GM23248 (cell line): ENCODE measurements around the gene SLC7A1. TPM values are rescaled to one million over a fixed set of nuclear protein-coding genes. Genes with fewer than 3 reads are reported as not detected.

Experiments
- DNase-seq: peaks from one replicate; pipeline ENCODE4 v3.0.0-alpha.2; 2015
- H2AFZ ChIP-seq: fragments of 200-600 bp; sonication (generic); 2 replicates; pipeline ENCODE4 v1.6.1; 2016; ENCODE audit warnings: antibody characterized with exemption
- H3F3A ChIP-seq: fragments of 200-600 bp; sonication (generic); 2 replicates; pipeline ENCODE4 v1.6.1; 2016; ENCODE audit warnings: mild to moderate bottlenecking, antibody characterized with exemption, mixed run types; ENCODE audit not compliant: insufficient read depth
- H3K27ac ChIP-seq: fragments of 200-600 bp; sonication (generic); 2 replicates; pipeline ENCODE4 v1.5.1; 2016; ENCODE audit warnings: mild to moderate bottlenecking
- H3K27me3 ChIP-seq: fragments of 200-600 bp; sonication (generic); replicated peaks from 2 replicates; pipeline ENCODE4 v1.6.1; 2016; ENCODE audit warnings: mild to moderate bottlenecking; ENCODE audit not compliant: insufficient read depth
- H3K36me3 ChIP-seq: fragments of 200-600 bp; sonication (generic); 2 replicates; pipeline ENCODE4 v1.6.1; 2016; ENCODE audit warnings: low read depth, mild to moderate bottlenecking
- H3K4me1 ChIP-seq: fragments of 200-600 bp; sonication (generic); 2 replicates; pipeline ENCODE4 v1.6.1; 2016; ENCODE audit warnings: mild to moderate bottlenecking; ENCODE audit not compliant: insufficient read depth
- H3K4me2 ChIP-seq: fragments of 200-600 bp; sonication (generic); one replicate; pipeline ENCODE4 v1.6.1; 2016; ENCODE audit warnings: mild to moderate bottlenecking; ENCODE audit not compliant: unreplicated experiment
- H3K4me3 ChIP-seq: fragments of 200-600 bp; sonication (generic); 2 replicates; pipeline ENCODE4 v1.5.1; 2016; ENCODE audit warnings: mild to moderate bottlenecking
- H3K79me2 ChIP-seq: fragments of 200-600 bp; sonication (generic); 2 replicates; pipeline ENCODE4 v1.6.1; 2016; ENCODE audit warnings: mild to moderate bottlenecking; ENCODE audit not compliant: insufficient read depth
- H3K9ac ChIP-seq: fragments of 200-600 bp; sonication (generic); 2 replicates; pipeline ENCODE4 v1.6.1; 2016; ENCODE audit warnings: mild to moderate bottlenecking
- H3K9me2 ChIP-seq: fragments of 200-600 bp; sonication (generic); 2 replicates; pipeline ENCODE4 v1.6.1; 2016; ENCODE audit warnings: mixed run types, mild to moderate bottlenecking, moderate library complexity; ENCODE audit not compliant: insufficient read depth
- H3K9me3 ChIP-seq: fragments of 200-600 bp; sonication (generic); one replicate; pipeline ENCODE4 v1.6.1; 2017; ENCODE audit warnings: low read depth
- H4K20me1 ChIP-seq: fragments of 200-600 bp; sonication (generic); 2 replicates; pipeline ENCODE4 v1.6.0; 2016; ENCODE audit not compliant: insufficient read depth
- EZH2 ChIP-seq: fragments of 200-600 bp; sonication (generic); IDR thresholded peaks from 2 replicates; pipeline ENCODE4 v1.6.1; 2018; ENCODE audit warnings: antibody characterized with exemption, mild to moderate bottlenecking; ENCODE audit not compliant: insufficient read depth, poor library complexity, severe bottlenecking
- EZH2phosphoT487 ChIP-seq: fragments of 200-600 bp; sonication (generic); IDR thresholded peaks from 2 replicates; pipeline ENCODE4 v1.6.1; 2018; ENCODE audit warnings: antibody characterized with exemption, moderate library complexity, mild to moderate bottlenecking, low read depth; ENCODE audit not compliant: insufficient read depth
- WGBS, 2 experiments: methylation state at CpG; one replicate each; pipeline ENCODE4 v1.1.6; 2015 to 2017; ENCODE audit warnings: low lambda C conversion rate in 2 of 2, low coverage in 1 of 2; ENCODE audit errors: missing lambda C conversion rate in 2 of 2; 5-methylcytosine and 5-hydroxymethylcytosine counted together
- in situ Hi-C: fragments of 300-500 bp; cut with MboI; formaldehyde crosslinking; loops from 2 replicates; pipeline ENCODE4 v1.15.0; 2020
- polyA plus RNA-seq: library from polyadenylated mRNA; unstranded; fragments of >200 nt; fragmentation: Nextera tagmentation; extraction: Ambion mirVana; gene quantifications from 2 replicates; pipeline ENCODE4 v1.2.1, GENCODE V29; 2016
- total RNA-seq: library from RNA; depleted of rRNA; stranded (reverse); fragments of >200 nt; shearing (Covaris generic); gene quantifications from 2 replicates; pipeline ENCODE4 v1.2.3, GENCODE V29; 2014

The SLC7A1 gene
- total and polyA plus RNA-seq, 2 experiments from 2014 or later = 34.7 to 38.6 TPM

DNA sequence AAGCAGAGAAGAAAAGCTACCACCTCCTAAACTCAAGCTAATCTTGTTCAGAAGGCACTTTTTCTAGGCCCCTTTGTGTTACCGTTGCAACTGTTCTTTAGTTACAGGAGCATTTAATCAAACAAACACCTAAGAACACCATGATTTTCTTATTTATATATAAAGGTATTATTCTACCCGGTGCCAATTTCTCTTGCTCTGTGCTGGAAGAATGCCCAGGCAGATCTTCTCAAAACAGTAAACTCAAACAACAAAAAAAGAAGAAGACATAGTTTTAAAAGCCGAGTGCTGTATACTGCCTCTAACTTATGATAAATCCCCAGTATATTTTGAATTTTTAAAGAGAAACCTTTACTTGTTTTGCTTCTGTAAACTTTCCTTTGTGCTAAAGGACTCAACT is 20.4 kb downstream of the SLC7A1 start:
- H2AFZ ChIP-seq = no peak overlapping the region
- H3K9me2 ChIP-seq = no peaks in the 10 kb centered on the region
- H3K79me2 ChIP-seq = peaks cover 100% of the 10 kb centered on the region
- DNase-seq = no peak
- no peaks in the 10 kb centered on the region for H3K9me3 ChIP-seq
- WGBS, 2 experiments = 97 to 98% methylated on average over 3 of the region's 3 CpGs
- peaks cover 36% of the 10 kb centered on the region for H4K20me1 ChIP-seq
- peaks cover 53% of the 10 kb centered on the region for H3K4me1 ChIP-seq
- in situ Hi-C loops = no loop called here
- TF ChIP-seq EZH2phosphoT487 (no peak), EZH2 (no peak)
- no peak overlapping the region for H3K27ac ChIP-seq
- no peaks in the 10 kb centered on the region for H3K27me3 ChIP-seq
- no peak overlapping the region for H3K4me3 ChIP-seq
- no peak overlapping the region for H3K4me2 ChIP-seq
- peaks cover 14% of the 10 kb centered on the region; the same call in 1 of the 2 replicates for H3K36me3 ChIP-seq
- H3K9ac ChIP-seq = no peak overlapping the region
- H3F3A ChIP-seq = peaks cover 49% of the 10 kb centered on the region

DNA sequence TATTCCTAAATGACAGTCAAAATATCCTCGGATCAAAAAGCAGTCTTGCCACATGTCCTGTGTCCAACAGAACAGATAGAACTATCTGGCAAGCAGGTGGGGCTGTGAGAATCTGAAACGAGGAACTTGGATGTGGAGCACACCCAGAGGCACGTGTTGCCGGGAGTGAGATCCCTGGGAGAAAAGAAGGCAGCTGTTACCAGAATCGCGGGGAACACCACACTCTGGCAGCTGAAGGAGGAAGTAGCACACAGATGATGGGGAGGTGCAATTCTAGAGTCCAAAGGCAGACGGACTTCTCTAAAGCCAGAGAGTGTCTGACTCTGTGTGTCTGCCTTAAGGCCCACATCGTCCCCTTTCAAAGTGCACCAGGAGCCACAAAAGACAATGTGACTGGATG is 22.3 kb downstream of the SLC7A1 start:
- Histone ChIP-seq H4K20me1 (peaks cover 43% of the 10 kb centered on the region), H3K4me3 (no peak overlapping the region)

DNA sequence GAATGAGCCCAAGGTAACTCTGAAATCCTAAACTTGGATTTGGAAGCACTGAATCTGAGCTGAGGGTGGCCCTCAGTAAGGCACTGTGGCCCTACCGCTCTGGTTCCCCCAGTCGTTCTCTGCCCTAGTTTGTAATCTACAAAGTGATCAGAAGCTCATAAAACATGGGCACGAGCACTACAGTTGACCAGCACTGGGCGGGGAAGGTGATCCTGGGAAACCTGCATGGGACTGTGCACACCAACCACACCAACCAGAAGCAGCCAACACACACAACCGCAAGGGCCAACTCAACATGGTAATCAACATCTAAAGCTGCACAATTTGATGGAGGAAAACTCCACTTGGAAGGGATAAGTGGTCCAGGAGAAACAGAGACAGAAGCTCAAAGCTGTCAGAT is 22.9 kb downstream of the SLC7A1 start:
- Histone ChIP-seq H3K27ac (peak overlapping the region; percentile 30; the same call in 1 of the 2 replicates), H3K79me2 (peaks cover 100% of the 10 kb centered on the region), H3K4me2 (no peak overlapping the region), H4K20me1 (peaks cover 49% of the 10 kb centered on the region), H3K27me3 (no peaks in the 10 kb centered on the region), H3K4me3 (no peak overlapping the region), H3K9ac (no peak overlapping the region), H3F3A (peaks cover 44% of the 10 kb centered on the region), H3K9me2 (no peaks in the 10 kb centered on the region), H3K9me3 (no peaks in the 10 kb centered on the region), H2AFZ (no peak overlapping the region), H3K4me1 (peaks cover 32% of the 10 kb centered on the region), H3K36me3 (peaks cover 18% of the 10 kb centered on the region; the same call in 1 of the 2 replicates)
- TF ChIP-seq EZH2 (no peak), EZH2phosphoT487 (no peak)
- in situ Hi-C loops = no loop called here
- WGBS, 2 experiments = 80 to 86% methylated on average over 5 of the region's 5 CpGs
- no peak for DNase-seq

More for the DNA sequence above, 22.3 kb downstream of the SLC7A1 start:
- peaks cover 35% of the 10 kb centered on the region for H3K4me1 ChIP-seq
- no peak overlapping the region for H2AFZ ChIP-seq
- H3F3A ChIP-seq = peaks cover 49% of the 10 kb centered on the region
- no peaks in the 10 kb centered on the region for H3K9me3 ChIP-seq
- no peaks in the 10 kb centered on the region for H3K9me2 ChIP-seq
- WGBS, 2 experiments = 6 to 8% methylated on average over 8 of the region's 8 CpGs
- H3K36me3 ChIP-seq = peaks cover 18% of the 10 kb centered on the region; the same call in 1 of the 2 replicates
- no peak for TF ChIP-seq EZH2
- no peak for TF ChIP-seq EZH2phosphoT487
- peaks cover 100% of the 10 kb centered on the region for H3K79me2 ChIP-seq
- in situ Hi-C loops = no loop called here
- H3K4me2 ChIP-seq = no peak overlapping the region
- no peaks in the 10 kb centered on the region for H3K27me3 ChIP-seq
- DNase-seq = peak; percentile 60
- peak overlapping the region; percentile 9; the same call in 1 of the 2 replicates for H3K9ac ChIP-seq
- H3K27ac ChIP-seq = peak overlapping the region; percentile 30; the same call in 1 of the 2 replicates

DNA sequence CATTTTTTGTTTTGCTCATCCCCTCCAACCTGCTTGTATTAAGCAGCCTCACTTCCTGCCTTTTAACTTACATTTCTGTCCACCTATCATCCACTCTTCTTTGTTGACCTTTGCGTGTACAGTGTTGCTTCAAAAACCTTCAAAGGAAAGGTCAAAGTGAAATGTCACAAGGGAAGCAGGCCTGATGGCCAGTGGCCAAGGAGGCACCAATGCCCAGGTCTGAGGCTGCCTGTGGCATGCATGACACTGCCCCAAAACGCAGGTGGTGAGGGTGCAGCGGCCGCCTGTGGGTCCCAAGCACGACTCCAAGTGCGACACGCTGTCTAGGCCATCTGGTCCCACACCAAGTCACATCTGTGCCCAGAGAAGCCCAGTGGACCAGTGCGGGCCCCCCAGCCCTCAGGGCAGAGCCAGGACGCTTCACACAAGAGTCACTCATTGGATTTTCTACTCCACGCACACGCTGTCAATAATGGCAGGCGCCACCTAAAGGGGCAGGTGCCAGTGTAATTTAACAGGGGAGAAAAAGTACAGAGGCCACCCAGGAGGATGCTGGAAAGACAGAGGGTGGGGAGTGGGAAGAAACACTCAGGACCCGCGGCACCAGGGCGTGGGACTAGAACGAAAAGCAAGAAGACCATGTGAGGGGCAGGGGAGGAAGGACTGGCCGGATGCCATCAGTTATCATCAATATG is 23.5 kb downstream of the SLC7A1 start:
- peaks cover 100% of the 10 kb centered on the region for H3K79me2 ChIP-seq
- no peak for TF ChIP-seq EZH2phosphoT487
- no peak for TF ChIP-seq EZH2
- no peaks in the 10 kb centered on the region for H3K27me3 ChIP-seq
- H2AFZ ChIP-seq = no peak overlapping the region
- no peak overlapping the region for H3K9ac ChIP-seq
- H3K27ac ChIP-seq = no peak overlapping the region
- H3K9me3 ChIP-seq = no peaks in the 10 kb centered on the region
- in situ Hi-C loops = no loop called here
- no peak overlapping the region for H3K4me3 ChIP-seq
- WGBS, 2 experiments = 95 to 97% methylated on average over 17 of the region's 17 CpGs
- no peak for DNase-seq
- H3K9me2 ChIP-seq = no peaks in the 10 kb centered on the region
- H3K36me3 ChIP-seq = peaks cover 18% of the 10 kb centered on the region; the same call in 1 of the 2 replicates
- H4K20me1 ChIP-seq = peaks cover 49% of the 10 kb centered on the region
- H3K4me2 ChIP-seq = no peak overlapping the region
- H3F3A ChIP-seq = peaks cover 43% of the 10 kb centered on the region
- peaks cover 26% of the 10 kb centered on the region for H3K4me1 ChIP-seq
